Thoracic aorta (tissue), 2 donors: Measurements from ENCODE around the gene SOAT2. TPM values are rescaled to one million over a fixed set of nuclear protein-coding genes. Genes with fewer than 3 reads are reported as not detected.
A peak's percentile ranks its signal among the peaks of the same experiment; 100 is the strongest.

Experiments used
- ATAC-seq: fragments of 150-250 bp; one replicate; pipeline ENCODE4 v1.8.0; 2017; ENCODE audit warnings: low read depth; ENCODE audit not compliant: insufficient number of reproducible peaks, low FRiP score
- DNase-seq: peaks from one replicate; pipeline ENCODE4 v3.0.0-alpha.2; 2020; ENCODE audit warnings: low spot score
- H3K27ac ChIP-seq, 2 donors: fragments of 200-600 bp; sonication (generic); 1 replicate in 1 of 2; 2 replicates in 1 of 2; pipeline ENCODE4 v1.5.1; 2016; ENCODE audit warnings: mild to moderate bottlenecking in 2 of 2, moderate library complexity in 2 of 2
- H3K27me3 ChIP-seq: fragments of 200-600 bp; sonication (generic); replicated peaks from 2 replicates; pipeline ENCODE4 v1.6.0; 2016; ENCODE audit warnings: mild to moderate bottlenecking; ENCODE audit not compliant: insufficient read depth
- H3K36me3 ChIP-seq: fragments of 200-600 bp; sonication (generic); one replicate; pipeline ENCODE4 v1.5.1; 2016
- H3K4me1 ChIP-seq, 2 donors: fragments of 200-600 bp; sonication (generic); 1 replicate in 1 of 2; 2 replicates in 1 of 2; pipeline versions ENCODE4 v1.5.1 to v1.6.0; 2016; ENCODE audit warnings: low read depth in 2 of 2, mild to moderate bottlenecking in 1 of 2; ENCODE audit not compliant: control insufficient read depth in 1 of 2
- H3K4me3 ChIP-seq: fragments of 200-600 bp; sonication (generic); 2 replicates; pipeline ENCODE4 v1.5.1; 2016; ENCODE audit warnings: mild to moderate bottlenecking
- H3K9me3 ChIP-seq: fragments of 200-600 bp; sonication (generic); 2 replicates; pipeline ENCODE4 v1.5.1; 2016
- total RNA-seq, 2 donors: library from RNA; depleted of rRNA; stranded (reverse); fragments of >200 nt; gene quantifications; one replicate each; pipeline versions ENCODE4 v1.1.0 to v1.2.3, GENCODE V29; 2016
- TF ChIP-seq, protein P1 (sequence below): fragments of 200-600 bp; sonication (generic); IDR thresholded peaks from one replicate; pipeline ENCODE4 v1.5.1; 2019; ENCODE audit warnings: antibody characterized with exemption

The SOAT2 gene
- total RNA-seq, 2 donors from 2014 or later, result 0.81 to 0.99 TPM

- ATAC-seq (no peak), DNase-seq (no peak)
- H3K9me3 ChIP-seq, result no peaks in the 10 kb centered on the region
- H3K27me3 ChIP-seq, result no peaks in the 10 kb centered on the region
- TF ChIP-seq, protein P1, sequence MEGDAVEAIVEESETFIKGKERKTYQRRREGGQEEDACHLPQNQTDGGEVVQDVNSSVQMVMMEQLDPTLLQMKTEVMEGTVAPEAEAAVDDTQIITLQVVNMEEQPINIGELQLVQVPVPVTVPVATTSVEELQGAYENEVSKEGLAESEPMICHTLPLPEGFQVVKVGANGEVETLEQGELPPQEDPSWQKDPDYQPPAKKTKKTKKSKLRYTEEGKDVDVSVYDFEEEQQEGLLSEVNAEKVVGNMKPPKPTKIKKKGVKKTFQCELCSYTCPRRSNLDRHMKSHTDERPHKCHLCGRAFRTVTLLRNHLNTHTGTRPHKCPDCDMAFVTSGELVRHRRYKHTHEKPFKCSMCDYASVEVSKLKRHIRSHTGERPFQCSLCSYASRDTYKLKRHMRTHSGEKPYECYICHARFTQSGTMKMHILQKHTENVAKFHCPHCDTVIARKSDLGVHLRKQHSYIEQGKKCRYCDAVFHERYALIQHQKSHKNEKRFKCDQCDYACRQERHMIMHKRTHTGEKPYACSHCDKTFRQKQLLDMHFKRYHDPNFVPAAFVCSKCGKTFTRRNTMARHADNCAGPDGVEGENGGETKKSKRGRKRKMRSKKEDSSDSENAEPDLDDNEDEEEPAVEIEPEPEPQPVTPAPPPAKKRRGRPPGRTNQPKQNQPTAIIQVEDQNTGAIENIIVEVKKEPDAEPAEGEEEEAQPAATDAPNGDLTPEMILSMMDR, result no peak
- H3K4me3 ChIP-seq, result no peak overlapping the region
- no peaks in the 10 kb centered on the region for H3K36me3 ChIP-seq
- no peak overlapping the region for H3K27ac ChIP-seq
- peaks cover 6 to 15% of the 10 kb centered on the region in 2 donors for H3K4me1 ChIP-seq
These were observed 43.9 kb downstream of the SOAT2 start for GRCh38 chr12:53147181-53147580.

DNA sequence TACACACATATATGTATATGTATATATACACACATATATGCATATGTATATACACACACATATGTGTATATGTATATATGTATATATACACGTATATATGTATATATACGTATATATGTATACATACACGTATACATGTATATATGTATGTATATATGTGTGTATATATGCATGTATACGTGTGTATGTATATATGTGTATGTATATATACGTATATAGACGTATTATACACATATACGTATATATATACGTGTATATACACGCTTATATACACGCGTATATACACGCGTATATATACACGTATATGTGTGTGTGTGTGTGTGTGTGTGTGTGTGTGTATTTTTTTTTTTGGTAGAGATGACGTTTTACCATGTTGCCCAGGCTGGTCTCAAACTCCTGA, 44.4 kb downstream of the SOAT2 start:
- no peaks in the 10 kb centered on the region for H3K36me3 ChIP-seq
- H3K27me3 ChIP-seq, result no peaks in the 10 kb centered on the region
- H3K4me3 ChIP-seq, result no peak overlapping the region
- TF ChIP-seq, protein P1, result no peak
- DNase-seq, result no peak
- H3K9me3 ChIP-seq, result no peaks in the 10 kb centered on the region
- H3K4me1 ChIP-seq, result peaks cover 6 to 15% of the 10 kb centered on the region in 2 donors
- ATAC-seq, result no peak
- no peak overlapping the region for H3K27ac ChIP-seq

DNA sequence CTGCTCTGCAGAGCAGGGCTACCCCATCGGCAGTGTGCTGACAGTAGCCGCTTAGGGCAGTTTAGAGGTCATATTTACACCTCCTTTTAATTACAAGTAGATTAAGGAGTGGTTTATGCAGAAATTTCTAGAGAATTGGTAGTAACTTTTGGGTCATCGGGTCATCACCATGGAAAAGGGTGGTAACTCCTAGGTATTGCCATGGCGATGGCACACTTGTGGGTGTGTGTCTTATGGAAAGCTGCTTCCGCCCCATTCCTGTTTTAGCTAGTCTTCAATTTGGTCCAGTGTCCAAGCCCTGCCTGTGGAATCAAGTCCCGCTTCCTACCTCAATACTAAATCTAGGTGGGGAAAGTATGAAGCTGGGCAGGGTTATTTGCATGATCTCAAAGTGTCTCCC, 47.8 kb downstream of the SOAT2 start:
- DNase-seq, result no peak
- no peaks in the 10 kb centered on the region for H3K9me3 ChIP-seq
- H3K36me3 ChIP-seq, result no peaks in the 10 kb centered on the region
- H3K4me3 ChIP-seq, result no peak overlapping the region
- H3K27ac ChIP-seq, result peak overlapping the region in 1 of 2 donors; percentile 16
- H3K27me3 ChIP-seq, result no peaks in the 10 kb centered on the region
- no peak for ATAC-seq
- peaks cover 12 to 33% of the 10 kb centered on the region in 2 donors for H3K4me1 ChIP-seq
- TF ChIP-seq, protein P1, result no peak

GRCh38 chr12:53152390-53152789, 49.1 kb downstream of the SOAT2 start:
- no peak overlapping the region for H3K27ac ChIP-seq
- ATAC-seq, result no peak
- no peaks in the 10 kb centered on the region for H3K27me3 ChIP-seq
- H3K36me3 ChIP-seq, result no peaks in the 10 kb centered on the region
- H3K4me1 ChIP-seq, result peaks cover 22 to 46% of the 10 kb centered on the region in 2 donors
- H3K9me3 ChIP-seq, result no peaks in the 10 kb centered on the region
- DNase-seq, result no peak
- H3K4me3 ChIP-seq, result no peak overlapping the region
- TF ChIP-seq, protein P1, result no peak

DNA sequence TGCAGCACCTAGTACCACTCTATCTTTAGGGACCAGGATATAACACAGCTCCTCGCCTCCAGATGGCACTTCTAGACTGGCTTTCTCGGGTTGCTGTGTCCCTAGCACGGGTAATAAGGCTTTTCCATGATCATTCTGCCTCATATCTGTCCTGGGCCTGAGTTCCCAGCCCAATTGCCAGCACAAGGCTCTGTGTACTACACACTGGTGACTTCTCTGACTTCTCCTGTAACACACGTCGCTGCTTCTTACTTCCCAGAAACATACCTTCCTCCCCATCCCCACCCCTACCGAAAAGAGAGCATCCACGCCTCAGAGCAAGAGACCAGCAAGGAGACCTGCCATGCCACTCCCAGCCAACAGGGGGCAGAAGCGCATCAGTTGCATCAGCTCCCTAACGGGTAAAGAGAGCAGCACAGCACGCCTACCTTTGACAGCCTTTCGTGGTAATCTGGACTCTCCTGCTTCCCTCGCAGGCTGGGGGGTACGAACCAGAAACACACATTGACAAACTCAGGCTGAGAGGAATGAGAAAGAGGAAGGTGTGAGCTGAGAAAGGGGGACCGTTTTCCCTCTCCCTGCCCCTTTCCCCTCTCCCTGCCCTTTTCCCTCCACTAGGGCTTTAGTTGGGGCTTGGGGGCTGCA, 56.0 kb downstream of the SOAT2 start:
- H3K36me3 ChIP-seq, result peaks cover 3% of the 10 kb centered on the region
- H3K9me3 ChIP-seq, result no peaks in the 10 kb centered on the region
- TF ChIP-seq, protein P1, result peak; percentile 98
- H3K4me3 ChIP-seq, result no peak overlapping the region
- no peaks in the 10 kb centered on the region for H3K27me3 ChIP-seq
- peaks cover 28 to 53% of the 10 kb centered on the region in 2 donors for H3K4me1 ChIP-seq
- DNase-seq (peak; percentile 62), ATAC-seq (peak; percentile 33)
- H3K27ac ChIP-seq, result peak overlapping the region; percentile 65 to 96
